VCaP (cell line): ENCODE measurements around the gene TNFAIP3.

ENCODE experiments used
- H3K27ac ChIP-seq: fragments of 450-650 bp; 2 replicates; pipeline ENCODE4 v1.5.1; 2017
- TF ChIP-seq, protein P1 (sequence below): fragments of 450-650 bp; conservative IDR thresholded peaks from 2 replicates; pipeline ENCODE4 v1.5.1; 2017; ENCODE audit warnings: mild to moderate bottlenecking, moderate library complexity

Gene TNFAIP3

DNA sequence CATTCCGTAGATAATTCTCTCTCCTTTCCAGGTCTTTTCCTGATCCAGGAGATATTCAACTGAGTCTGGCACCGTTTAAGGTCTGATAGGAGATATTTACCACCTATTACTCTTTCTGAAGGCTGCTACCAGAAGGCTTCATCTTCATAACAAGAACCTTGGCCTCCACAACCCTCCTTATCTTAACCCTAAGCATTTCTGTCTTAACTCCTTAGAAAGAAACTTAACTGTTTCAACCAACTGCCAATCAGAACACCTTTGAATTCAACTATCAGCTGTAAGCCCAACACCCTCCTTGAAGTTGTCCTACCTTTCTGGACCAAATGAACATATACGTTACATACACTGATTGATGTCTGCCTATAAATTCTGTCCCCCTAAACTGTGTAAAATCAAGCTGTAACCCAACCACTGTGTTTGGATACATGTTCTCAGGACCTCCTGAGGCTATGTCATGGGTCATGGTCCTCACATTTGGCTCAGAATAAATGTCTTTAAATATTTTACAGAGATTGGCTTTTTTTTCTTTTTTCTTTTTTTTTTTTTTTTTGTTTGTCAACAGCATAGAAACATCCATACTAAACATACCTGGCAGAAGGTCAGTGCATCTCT, 6.6 kb upstream of the TNFAIP3 start:
- TF ChIP-seq, protein P1, sequence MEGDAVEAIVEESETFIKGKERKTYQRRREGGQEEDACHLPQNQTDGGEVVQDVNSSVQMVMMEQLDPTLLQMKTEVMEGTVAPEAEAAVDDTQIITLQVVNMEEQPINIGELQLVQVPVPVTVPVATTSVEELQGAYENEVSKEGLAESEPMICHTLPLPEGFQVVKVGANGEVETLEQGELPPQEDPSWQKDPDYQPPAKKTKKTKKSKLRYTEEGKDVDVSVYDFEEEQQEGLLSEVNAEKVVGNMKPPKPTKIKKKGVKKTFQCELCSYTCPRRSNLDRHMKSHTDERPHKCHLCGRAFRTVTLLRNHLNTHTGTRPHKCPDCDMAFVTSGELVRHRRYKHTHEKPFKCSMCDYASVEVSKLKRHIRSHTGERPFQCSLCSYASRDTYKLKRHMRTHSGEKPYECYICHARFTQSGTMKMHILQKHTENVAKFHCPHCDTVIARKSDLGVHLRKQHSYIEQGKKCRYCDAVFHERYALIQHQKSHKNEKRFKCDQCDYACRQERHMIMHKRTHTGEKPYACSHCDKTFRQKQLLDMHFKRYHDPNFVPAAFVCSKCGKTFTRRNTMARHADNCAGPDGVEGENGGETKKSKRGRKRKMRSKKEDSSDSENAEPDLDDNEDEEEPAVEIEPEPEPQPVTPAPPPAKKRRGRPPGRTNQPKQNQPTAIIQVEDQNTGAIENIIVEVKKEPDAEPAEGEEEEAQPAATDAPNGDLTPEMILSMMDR: no peak
- no peak overlapping the region for H3K27ac ChIP-seq

DNA sequence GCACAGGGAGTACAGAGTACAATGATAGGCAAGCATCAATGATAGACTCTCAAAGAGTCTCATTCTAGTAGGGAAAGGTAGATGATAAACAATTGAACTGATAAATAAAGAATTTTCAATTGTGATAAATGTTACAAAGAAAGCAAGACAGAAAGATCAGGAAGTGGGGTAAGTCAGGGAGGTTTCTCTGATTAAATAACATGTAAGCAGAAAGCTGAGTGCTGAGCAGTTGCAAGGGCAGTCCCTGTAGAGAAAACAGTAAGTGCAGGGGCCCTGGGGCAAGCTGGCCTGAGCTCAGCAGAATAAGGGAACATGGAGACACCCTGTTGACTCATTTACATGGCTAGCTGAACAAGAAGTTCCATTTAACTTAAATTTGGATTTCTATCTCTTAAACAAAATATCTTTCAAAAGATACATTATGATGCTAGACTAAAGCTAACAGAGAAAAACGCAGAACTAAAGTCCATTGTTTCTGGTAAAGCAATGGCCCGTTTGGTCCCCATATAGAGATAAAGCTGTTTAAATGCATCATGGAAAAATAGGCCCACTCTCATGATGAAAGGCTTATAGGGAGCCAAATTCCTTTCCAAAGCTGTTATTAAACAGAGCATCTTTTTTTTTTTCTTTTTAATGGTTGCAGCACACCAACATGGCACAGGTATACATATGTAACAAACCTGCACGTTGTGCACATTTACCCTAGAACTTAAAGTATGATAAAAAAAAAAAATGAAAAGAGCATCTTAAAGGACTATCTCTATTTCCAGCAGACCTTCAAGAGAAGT, 5.3 kb upstream of the TNFAIP3 start:
- H3K27ac ChIP-seq: no peak overlapping the region
- TF ChIP-seq, protein P1: no peak

DNA sequence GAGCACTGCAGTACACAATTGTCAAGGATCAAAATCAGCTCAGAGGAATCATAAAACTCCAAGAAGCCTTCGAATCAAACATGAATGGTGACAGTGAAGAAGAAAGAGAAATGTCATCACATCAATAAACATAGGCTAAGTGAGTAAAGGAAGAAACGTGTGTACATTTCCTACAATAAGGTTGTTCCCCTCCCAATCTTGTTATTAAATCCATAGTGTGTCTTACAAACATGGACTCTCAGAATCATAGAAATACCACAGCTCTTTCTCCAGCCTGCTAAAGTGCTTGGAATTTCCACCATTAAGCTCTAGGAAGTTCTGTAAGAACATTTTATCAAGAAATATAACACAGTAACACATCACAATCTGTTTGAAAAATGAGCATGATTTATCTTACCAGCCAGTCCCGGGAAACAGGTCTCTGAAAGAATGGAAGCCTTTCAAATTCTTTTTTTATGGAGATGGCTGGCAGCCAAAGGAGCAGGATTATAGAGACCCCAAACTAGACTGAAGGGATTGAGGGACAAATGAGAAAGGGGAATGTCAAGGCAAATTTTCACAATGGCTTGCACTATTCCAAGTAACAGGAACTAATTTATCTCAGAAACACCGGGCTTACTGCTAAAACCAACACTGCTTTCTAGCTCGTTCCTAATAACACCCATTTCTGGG, 4.5 kb upstream of the TNFAIP3 start:
- TF ChIP-seq, protein P1: no peak
- H3K27ac ChIP-seq: no peak overlapping the region

DNA sequence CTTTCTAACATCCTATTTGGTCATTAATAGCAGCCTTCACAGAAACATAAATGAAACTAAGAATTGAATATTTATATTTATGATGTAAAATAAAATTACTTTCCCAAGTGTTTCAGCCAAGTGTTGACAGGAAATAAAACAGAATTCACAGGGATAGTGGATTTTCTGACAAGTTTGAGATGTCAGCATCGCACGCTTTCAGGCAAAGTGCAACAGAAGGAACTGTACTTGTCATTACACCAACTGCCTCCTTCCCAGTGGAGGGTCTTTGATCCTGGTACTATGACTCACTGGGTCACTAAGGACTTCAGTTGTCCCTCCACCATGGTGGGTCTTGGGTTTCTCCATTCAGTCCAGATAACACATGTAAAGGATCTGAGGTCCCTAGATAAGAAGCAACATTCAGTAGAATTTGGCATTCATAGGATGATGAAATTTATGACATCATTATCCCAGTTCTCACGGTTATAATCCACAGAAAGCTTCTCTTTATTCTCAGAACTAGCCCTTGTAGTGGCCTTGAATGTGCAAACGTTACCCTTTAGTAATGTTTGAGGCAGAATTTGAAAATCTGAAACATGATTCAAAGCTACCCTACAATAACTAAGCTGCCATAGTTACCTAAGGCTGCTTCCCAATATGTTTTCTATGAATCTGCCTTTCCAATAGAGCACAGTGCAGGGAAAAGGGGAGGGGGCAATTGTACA, 3.8 kb upstream of the TNFAIP3 start:
- TF ChIP-seq, protein P1: no peak

DNA sequence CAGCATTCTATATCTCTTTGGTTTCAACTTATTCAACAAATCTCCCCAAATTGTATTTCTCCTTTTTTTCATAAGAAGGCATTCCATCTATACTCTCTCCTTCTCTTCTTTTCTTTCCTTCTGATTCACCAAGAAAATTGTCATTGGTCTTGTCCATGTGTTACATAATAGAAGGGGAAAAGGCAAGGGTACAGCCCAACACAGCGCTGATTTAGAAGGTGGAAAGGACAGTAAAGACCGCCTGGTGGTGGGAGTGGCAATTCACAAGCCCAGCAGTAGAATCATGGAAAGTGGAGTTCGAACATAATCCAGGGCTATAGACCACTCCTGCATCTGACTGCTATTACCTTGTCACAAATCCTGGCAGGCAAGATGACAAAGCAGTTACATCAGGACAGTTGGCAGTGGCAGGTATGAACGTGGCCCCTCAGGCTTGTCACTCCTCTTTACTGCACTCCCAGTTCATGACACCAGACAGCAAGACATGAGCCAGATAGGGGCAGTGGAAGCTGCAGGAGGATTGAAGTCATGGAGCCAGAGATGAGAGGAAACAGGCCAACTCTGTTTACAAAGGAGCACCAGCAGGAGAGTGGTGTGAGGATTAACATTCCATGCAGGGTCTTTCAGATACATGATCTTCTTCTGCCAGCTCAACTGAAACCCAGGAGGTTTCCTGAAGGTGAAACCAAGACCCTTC, 2.1 kb upstream of the TNFAIP3 start:
- H3K27ac ChIP-seq: no peak overlapping the region
- TF ChIP-seq, protein P1: no peak

More for the DNA sequence above, 3.8 kb upstream of the TNFAIP3 start:
- no peak overlapping the region for H3K27ac ChIP-seq

DNA sequence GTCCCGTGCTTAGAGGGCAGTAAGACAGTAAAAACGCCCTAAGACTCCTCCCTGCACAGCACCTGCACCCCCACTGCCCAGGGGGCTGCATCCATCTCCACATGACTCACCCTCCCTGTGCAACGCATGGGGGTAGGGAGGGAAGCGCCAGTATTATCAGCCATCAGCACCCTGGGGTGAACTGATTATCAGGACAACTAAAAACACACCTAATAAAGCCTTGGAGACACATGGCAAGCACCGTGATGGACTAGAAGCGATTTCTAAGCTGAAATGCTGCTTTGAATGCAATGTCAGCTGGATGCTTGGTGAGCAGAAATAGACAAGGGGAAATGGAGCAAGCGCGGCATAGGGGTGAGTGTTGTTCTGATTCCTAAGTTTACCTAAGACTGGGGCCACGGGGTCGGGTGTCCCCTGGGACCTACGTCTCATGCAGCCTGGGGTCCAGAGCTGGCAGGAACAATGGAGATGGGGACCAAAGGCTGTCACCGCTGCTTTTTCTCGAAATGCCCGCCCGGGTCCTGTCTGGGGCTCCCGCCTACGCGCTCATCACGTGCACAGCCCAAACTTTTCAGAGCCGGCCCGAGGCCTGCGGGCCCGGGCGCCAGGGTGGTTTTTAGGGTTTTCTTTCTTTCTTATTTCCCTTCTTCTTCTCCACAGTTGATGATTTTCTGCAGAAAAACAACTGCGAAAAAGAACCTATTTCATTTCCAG, 702 bp upstream of the TNFAIP3 start:
- peak overlapping the region; percentile 71 for H3K27ac ChIP-seq
- TF ChIP-seq, protein P1: no peak
